NCI-H1048 (cell line): ENCODE data around the gene PCDHA8.
"Not testable (repeated sequence)": the region's sequence is repeated elsewhere in the genome, so short reads cannot be mapped to it uniquely, and the experiment has no call there.

ENCODE experiments used
- DNase-seq: peaks from one replicate; lab custom pipeline; 2025; lab: John Stamatoyannopoulos, UW

PCDHA8 gene

DNA sequence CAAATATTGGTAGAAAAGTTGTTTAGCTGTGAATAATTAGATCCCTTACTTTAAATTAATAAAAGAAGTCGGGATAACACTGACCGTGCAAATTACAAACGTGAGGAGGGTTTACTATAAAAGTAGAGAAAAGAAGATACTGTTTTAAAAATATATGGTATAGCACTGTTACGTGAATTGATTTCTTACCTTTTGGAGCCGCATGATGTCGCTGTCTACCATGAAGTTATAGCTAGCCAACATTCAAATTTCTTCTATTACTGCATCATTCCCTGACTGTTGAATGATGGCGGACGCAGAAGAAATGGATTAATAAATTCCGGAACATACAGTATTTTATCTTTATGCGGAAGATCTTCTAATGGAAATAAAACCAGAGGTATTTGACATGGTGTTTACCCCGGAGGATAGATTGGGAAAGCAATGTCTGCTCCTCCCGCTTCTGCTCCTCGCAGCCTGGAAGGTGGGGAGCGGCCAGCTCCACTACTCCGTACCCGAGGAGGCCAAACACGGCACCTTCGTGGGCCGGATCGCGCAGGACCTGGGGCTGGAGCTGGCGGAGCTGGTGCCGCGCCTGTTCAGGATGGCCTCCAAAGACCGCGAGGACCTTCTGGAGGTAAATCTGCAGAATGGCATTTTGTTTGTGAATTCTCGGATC lies 13.2 kb upstream of the PCDHA8 start, which contains the start of gene PCDHA6:
Gene PCDHA6 (plus strand): TSS at position 257 of the 658 bp plus-strand sequence. CDS start 132 bp downstream, at position 389.
- no peak for DNase-seq

DNA sequence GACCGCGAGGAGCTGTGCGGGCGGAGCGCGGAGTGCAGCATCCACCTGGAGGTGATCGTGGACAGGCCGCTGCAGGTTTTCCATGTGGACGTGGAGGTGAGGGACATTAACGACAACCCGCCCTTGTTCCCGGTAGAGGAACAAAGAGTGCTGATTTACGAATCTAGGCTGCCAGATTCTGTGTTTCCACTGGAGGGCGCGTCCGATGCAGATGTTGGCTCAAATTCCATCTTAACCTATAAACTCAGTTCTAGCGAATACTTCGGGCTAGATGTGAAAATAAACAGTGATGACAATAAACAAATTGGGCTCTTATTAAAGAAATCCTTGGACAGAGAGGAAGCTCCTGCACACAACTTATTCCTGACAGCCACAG lies 12.6 kb upstream of the PCDHA8 start:
- no peak for DNase-seq

DNA sequence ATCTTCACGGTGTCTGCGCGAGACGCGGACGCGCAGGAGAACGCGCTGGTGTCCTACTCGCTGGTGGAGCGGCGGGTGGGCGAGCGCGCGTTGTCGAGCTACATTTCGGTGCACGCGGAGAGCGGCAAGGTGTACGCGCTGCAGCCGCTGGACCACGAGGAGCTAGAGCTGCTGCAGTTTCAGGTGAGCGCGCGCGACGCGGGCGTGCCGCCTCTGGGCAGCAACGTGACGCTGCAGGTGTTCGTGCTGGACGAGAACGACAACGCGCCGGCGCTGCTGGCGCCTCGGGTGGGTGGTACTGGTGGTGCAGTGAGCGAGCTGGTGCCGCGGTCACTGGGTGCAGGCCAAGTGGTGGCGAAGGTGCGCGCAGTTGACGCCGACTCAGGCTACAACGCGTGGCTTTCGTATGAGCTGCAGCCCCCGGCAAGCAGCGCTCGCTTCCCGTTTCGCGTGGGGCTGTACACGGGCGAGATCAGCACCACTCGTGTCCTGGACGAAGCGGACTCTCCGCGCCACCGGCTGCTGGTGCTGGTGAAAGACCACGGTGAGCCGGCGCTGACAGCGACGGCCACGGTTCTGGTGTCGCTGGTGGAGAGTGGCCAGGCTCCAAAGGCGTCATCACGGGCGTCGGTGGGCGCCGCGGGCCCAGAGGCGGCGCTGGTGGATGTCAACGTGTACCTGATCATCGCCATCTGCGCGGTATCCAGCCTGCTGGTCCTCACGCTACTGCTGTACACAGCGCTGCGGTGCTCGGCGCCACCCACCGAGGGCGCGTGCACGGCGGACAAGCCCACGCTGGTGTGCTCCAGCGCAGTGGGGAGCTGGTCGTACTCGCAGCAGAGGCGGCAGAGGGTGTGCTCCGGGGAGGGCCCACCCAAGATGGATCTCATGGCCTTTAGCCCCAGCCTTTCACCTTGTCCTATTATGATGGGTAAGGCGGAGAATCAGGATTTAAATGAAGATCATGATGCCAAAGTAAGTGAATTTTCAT lies 11.2 kb upstream of the PCDHA8 start:
- DNase-seq = not testable (repeated sequence)

DNA sequence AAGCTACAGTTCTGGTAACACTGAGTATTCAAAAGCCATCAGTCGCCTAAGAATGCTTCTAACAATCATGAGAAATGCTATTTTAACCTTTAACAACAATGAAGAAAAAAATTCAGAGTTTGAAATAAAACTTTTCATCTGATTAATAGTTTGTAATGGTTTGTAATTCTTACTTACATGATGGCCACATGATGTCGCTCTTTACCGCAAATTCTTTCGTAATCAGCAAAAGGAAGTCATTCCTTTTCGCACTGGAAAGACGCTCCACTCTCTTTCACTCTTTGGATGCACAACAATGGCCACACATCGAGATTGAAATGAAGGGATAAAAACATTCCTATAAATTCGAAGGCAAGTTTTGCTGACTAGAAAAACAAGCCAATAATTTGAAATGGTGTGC lies 7.0 kb upstream of the PCDHA8 start, which contains the start of gene PCDHA7:
Gene PCDHA7 (plus strand): TSS at position 277 of the 400 bp plus-strand sequence. CDS start 115 bp downstream, at position 392.
- no peak for DNase-seq

DNA sequence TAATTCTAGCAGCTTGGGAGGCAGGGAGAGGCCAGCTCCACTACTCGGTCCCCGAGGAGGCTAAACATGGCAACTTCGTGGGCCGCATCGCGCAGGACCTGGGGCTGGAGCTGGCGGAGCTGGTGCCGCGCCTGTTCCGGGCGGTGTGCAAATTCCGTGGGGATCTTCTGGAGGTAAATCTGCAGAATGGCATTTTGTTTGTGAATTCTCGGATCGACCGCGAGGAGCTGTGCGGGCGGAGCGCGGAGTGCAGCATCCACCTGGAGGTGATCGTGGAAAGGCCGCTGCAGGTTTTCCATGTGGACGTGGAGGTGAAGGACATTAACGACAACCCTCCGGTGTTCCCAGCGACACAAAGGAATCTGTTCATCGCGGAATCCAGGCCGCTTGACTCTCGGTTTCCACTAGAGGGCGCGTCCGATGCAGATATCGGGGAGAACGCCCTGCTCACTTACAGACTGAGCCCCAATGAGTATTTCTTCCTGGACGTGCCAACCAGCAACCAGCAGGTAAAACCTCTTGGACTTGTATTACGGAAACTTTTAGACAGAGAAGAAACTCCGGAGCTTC lies 6.5 kb upstream of the PCDHA8 start:
- not testable (repeated sequence) for DNase-seq

DNA sequence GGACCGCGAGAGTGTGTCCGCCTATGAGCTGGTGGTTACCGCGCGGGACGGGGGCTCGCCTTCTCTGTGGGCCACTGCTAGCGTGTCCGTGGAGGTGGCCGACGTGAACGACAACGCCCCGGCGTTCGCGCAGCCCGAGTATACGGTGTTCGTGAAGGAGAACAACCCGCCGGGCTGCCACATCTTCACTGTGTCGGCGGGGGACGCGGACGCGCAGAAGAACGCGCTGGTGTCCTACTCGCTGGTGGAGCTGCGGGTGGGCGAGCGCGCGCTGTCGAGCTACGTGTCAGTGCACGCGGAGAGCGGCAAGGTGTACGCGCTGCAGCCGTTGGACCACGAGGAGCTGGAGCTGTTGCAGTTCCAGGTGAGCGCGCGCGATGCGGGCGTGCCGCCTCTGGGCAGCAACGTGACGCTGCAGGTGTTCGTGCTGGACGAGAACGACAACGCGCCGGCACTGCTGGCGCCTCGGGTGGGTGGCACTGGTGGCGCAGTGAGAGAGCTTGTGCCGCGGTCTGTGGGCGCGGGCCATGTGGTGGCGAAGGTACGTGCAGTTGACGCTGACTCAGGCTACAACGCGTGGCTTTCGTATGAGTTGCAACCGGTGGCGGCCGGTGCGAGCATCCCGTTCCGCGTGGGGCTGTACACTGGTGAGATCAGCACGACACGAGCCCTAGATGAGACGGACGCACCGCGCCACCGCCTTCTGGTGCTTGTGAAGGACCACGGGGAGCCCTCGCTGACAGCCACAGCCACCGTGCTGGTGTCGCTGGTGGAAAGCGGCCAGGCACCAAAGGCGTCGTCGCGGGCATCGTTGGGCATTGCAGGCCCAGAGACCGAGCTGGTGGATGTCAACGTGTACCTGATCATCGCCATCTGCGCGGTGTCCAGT lies 5.1 kb upstream of the PCDHA8 start:
- DNase-seq = no peak

DNA sequence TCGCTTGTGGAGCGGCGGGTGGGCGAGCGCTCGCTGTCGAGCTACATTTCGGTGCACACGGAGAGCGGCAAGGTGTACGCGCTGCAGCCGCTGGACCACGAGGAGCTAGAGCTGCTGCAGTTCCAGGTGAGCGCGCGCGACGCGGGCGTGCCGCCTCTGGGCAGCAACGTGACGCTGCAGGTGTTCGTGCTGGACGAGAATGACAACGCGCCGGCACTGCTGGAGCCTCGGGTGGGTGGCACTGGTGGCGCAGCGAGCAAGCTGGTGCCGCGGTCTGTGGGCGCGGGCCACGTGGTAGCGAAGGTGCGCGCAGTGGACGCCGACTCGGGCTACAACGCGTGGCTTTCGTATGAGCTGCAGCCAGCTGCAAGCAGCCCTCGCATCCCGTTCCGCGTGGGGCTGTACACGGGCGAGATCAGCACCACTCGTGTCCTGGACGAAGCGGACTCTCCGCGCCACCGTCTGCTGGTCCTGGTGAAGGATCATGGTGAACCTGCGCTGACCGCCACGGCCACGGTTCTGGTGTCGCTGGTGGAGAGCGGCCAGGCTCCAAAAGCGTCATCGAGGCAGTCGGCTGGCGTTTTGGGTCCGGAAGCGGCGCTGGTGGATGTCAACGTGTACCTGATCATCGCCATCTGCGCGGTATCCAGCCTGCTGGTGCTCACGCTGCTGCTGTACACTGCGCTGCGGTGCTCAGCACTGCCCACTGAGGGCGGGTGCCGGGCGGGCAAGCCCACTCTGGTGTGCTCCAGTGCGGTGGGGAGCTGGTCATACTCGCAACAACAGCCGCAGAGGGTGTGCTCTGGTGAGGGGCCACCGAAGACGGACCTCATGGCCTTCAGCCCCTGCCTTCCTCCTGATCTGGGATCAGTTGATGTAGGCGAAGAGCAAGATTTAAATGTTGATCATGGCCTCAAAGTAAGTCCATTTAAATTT lies 2.1 kb downstream of the PCDHA8 start:
- no peak for DNase-seq

DNA sequence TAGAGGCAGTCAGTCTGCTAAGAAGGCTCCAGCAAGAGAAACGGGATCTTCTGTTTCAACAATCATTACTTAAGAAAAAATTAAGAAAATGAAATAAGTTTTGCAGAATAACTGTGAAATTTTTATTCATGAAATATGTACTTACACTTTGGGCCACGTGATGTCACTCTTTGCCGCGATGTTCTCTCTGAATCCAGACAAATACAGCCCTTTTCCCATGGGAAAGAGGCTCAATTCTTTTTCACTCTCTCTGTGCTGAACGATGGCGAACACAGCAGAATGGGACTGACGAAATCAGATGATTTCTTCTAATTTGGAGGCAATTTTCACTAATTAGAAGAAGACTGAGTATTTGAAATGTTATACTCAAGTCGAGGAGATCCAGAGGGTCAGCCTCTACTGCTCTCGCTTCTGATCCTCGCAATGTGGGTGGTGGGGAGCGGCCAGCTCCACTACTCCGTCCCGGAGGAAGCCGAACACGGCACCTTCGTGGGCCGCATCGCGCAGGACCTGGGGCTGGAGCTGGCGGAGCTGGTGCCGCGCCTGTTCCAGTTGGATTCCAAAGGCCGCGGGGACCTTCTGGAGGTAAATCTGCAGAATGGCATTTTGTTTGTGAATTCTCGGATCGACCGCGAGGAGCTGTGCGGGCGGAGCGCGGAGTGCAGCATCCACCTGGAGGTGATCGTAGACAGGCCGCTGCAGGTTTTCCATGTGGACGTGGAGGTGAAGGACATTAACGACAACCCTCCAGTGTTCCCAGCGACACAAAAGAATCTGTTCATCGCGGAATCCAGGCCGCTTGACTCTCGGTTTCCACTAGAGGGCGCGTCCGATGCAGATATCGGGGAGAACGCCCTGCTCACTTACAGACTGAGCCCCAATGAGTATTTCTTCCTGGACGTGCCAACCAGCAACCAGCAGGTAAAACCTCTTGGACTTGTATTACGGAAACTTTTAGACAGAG lies 7.4 kb downstream of the PCDHA8 start, which contains the start of gene PCDHA9:
Gene PCDHA9 (plus strand): TSS at position 244 of the 964 bp plus-strand sequence. CDS start 114 bp downstream, at position 358.
- not testable (repeated sequence) for DNase-seq

DNA sequence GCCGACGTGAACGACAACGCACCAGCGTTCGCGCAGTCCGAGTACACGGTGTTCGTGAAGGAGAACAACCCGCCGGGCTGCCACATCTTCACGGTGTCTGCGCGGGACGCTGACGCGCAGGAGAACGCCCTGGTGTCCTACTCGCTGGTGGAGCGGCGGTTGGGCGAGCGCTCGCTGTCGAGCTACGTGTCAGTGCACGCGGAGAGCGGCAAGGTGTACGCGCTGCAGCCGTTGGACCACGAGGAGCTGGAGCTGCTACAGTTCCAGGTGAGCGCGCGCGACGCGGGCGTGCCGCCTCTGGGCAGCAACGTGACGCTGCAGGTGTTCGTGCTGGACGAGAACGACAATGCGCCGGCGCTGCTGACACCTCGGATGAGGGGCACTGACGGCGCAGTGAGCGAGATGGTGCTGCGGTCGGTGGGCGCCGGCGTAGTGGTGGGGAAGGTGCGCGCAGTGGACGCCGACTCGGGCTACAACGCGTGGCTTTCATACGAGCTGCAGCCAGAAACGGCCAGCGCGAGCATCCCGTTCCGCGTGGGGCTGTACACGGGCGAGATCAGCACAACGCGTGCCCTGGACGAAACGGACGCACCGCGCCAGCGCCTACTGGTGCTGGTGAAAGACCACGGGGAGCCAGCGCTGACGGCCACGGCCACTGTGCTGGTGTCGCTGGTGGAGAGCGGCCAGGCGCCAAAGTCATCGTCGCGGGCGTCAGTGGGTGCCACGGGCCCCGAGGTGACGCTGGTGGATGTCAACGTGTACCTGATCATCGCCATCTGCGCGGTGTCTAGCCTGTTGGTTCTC lies 9.0 kb downstream of the PCDHA8 start:
- not testable (repeated sequence) for DNase-seq

DNA sequence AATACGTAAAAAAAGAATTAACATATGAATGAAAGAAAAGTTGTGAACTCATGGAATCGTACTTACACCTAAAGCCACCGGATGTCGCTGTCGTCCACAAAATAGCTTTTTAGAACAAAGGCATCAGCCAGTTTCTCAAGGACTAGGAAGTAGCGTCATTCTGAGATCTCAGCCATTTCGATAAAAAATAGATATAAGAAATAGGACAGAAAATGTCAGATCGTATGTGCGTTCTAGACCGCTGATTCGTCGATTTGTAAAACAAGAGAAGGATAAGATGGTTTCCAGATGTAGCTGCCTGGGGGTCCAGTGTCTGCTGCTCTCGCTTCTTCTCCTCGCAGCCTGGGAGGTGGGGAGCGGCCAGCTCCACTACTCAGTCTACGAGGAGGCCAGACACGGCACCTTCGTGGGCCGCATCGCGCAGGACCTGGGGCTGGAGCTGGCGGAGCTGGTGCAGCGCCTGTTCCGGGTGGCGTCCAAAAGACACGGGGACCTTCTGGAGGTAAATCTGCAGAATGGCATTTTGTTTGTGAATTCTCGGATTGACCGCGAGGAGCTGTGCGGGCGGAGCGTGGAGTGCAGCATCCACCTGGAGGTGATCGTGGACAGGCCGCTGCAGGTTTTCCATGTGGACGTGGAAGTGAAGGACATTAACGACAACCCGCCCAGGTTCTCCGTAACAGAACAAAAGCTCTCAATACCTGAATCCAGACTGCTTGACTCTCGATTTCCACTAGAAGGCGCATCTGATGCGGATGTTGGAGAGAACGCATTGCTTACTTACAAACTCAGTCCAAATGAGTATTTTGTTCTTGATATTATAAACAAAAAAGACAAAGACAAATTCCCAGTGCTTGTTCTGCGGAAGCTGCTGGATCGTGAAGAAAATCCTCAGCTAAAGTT lies 15.0 kb downstream of the PCDHA8 start, which contains the start of gene PCDHA10:
Gene PCDHA10 (plus strand): TSS at position 126 of the 903 bp plus-strand sequence. CDS start 152 bp downstream, at position 278.
- DNase-seq = no peak

DNA sequence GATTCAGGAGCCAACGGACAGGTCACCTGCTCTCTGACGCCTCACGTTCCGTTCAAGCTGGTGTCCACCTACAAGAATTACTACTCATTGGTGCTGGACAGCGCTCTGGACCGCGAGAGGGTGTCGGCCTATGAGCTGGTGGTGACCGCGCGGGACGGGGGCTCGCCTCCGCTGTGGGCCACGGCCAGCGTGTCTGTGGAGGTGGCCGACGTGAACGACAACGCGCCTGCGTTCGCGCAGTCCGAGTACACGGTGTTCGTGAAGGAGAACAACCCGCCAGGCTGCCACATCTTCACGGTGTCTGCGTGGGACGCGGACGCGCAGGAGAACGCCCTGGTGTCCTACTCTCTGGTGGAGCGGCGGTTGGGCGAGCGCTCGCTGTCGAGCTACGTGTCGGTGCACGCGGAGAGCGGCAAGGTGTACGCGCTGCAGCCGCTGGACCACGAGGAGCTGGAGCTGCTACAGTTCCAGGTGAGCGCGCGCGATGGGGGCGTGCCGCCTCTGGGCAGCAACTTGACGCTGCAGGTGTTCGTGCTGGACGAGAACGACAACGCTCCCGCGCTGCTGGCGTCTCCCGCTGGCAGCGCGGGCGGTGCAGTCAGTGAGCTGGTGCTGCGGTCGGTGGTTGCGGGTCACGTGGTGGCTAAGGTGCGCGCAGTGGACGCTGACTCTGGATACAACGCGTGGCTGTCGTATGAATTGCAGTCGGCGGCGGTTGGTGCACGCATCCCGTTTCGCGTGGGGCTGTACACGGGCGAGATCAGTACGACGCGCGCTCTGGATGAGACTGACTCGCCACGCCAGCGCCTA lies 16.4 kb downstream of the PCDHA8 start:
- no peak for DNase-seq

DNA sequence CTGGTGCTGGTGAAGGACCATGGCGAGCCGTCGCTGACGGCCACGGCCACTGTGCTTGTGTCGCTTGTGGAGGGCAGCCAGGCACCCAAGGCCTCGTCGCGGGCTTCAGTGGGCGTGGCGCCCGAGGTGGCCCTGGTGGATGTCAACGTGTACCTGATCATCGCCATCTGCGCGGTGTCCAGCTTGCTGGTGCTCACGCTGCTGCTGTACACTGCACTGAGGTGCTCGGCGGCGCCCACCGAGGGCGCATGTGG lies 16.9 kb downstream of the PCDHA8 start:
- DNase-seq = no peak

DNA sequence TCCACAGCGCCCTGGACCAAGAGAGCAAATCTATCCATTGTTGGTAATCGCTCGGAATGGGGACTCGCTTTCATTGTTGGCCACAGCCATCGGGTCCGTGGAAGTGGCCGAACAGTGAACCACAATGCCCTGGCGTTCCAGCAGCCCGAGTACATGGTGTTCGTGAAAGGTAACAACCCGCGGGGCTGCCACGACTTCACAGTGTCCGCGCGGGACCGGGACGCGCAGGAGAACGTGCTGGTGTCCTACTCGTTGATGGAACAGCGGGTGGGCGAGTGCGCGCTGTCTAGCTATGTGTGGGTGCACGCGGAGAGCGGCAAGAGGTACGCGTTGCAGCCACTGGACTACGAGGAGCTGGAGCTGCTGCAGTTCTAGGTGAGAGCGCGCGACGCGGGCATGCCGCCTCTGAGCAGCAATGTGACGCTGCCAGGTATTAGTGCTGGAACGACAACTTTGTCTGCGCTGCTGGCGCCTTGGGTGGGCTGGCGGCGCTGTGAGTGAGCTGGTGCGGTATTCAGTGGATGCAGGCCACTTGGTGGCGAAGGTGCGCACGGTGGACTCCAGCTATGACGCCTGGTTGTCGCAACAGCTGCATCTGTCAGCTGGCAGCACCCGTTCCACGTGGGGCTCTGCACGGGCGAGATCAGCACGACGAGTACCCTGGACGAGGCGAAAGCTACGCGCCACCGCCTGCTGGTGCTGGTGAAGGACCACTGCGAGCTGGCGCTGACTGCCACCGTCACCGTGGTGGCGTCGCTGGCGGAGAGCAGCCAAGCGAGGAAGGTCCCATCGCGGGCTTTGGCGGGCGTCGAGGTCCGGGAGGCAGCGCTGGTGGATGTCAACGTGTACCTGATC lies 21.7 kb downstream of the PCDHA8 start:
- DNase-seq = no peak

DNA sequence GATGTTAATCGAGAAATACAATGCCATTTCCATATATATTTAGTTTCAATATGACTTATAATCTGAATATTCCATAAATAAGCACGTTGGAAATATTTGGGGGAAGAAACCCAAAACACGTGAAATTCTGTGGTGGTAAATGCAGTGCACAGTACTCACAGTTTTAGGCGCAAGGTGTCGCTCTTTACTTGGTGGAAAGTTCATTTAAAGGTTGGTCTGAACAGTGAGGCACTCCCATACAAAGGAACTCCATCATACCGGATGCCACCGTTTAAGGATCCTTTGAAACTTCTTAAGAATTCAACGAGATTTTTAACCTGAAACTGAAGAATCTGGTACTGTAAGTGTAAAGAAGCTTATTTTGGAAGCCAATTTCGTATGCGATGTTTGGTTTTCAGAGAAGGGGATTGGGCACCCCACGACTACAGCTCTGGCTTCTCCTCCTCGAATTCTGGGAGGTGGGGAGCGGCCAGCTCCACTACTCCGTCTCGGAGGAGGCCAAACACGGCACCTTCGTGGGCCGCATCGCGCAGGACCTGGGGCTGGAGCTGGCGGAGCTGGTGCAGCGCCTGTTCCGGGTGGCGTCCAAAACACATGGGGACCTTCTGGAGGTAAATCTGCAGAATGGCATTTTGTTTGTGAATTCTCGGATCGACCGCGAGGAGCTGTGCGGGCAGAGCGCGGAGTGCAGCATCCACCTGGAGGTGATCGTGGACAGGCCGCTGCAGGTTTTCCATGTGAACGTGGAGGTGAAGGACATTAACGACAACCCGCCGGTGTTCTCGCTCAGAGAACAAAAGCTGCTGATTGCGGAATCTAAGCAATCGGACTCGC lies 28.0 kb downstream of the PCDHA8 start, which contains the start of gene PCDHA11:
Gene PCDHA11 (plus strand): TSS at position 237 of the 834 bp plus-strand sequence. CDS start 147 bp downstream, at position 384.
- no peak for DNase-seq

DNA sequence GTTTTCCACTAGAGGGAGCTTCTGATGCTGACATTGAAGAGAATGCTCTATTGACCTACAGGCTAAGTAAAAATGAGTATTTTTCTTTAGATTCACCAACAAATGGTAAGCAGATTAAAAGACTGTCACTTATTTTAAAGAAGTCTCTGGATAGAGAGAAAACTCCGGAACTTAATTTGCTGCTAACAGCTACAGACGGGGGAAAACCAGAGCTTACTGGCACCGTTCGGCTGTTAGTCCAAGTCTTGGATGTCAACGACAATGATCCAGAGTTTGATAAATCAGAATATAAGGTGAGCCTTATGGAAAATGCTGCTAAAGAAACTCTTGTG lies 28.5 kb downstream of the PCDHA8 start:
- no peak for DNase-seq
